Breast epithelium (tissue), 3 donors: ENCODE measurements around the gene SLC25A41.

Experiments
- CTCF ChIP-seq, 3 donors: fragments of 450-650 bp; IDR thresholded peaks; one replicate each; pipeline ENCODE4 v1.5.1; 2016 to 2017; ENCODE audit warnings: antibody characterized with exemption in 3 of 3, mild to moderate bottlenecking in 3 of 3, moderate library complexity in 3 of 3
- POLR2A ChIP-seq: fragments of 450-650 bp; IDR thresholded peaks from one replicate; pipeline ENCODE4 v1.6.1; 2016; ENCODE audit warnings: antibody characterized with exemption, mild to moderate bottlenecking, moderate library complexity

DNA sequence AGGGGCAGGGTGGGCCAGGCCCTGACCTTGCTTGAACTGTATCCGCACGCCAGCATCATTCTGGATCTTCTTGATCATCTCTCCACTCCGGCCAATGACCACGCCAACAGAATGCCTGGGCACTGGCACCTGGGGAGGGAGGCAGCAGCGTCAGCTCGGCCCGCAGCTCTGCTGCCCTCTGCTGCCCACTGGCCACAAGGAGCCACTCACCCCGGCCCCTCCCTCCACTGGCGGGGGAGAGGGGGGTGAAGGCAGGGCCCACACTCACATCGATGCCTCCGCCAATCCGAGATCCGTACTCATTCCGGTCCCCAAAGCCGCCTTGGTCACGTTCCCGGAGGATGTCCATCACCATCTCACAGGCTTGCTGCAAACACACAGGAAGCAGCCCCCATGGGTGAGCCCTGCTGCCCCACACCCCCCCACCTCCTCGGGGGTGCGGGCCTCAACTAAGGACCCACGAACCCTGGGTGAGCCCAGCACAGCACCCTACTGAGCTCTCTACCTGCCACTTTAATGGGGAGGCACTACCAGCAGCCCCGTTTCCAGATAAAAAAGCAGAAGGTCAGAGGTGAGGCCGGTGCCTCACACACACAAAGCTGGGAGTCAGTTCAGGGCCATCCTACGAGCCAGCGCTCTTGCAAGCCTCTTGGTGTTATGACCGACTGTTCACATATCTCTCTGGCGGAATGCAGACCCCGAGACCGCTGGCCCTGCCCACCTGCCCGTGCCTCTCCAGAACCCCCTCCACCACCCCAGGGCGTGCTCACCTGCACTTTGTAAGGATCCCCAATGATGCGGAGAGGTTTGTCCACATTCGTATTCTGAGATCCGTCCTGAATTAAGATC is 15.6 kb downstream of the SLC25A41 start:
- TF ChIP-seq CTCF (IDR thresholded peaks at IDR 0.05), result no peak
- TF ChIP-seq POLR2A, result no peak
